AG08396 (cell line): Measurements from ENCODE around the gene UGT1A5.

Experiments
- DNase-seq: peaks from one replicate; pipeline ENCODE4 v3.0.0; 2012; ENCODE audit warnings: low spot score, mixed read lengths

The UGT1A5 gene

GRCh38 chr2:233810385-233810784 is 97.7 kb downstream of the UGT1A5 start:
- DNase-seq = no peak

- DNase-seq = no peak
Measured at GRCh38 chr2:233811087-233811486, 98.4 kb downstream of the UGT1A5 start.

DNA sequence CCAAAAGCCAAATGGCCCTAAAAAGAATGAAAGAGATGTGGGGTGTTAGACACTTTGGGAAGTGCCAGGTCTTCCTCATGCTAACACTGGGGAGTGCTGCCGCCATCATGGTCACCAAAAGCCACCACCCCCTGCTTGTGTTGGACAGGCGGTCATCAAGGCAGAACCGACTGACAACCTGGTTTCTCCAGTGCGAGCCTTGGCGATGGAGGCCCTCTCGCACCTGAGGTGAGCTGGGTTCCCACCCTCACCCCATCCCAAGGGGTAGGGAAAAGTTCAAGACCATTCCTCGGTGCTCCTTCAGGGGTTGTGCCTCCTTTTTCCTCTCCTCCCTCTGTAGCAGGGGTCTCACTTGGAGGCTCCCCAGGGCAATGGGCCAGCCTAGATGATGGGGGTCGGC is 99.0 kb downstream of the UGT1A5 start:
- no peak for DNase-seq

DNA sequence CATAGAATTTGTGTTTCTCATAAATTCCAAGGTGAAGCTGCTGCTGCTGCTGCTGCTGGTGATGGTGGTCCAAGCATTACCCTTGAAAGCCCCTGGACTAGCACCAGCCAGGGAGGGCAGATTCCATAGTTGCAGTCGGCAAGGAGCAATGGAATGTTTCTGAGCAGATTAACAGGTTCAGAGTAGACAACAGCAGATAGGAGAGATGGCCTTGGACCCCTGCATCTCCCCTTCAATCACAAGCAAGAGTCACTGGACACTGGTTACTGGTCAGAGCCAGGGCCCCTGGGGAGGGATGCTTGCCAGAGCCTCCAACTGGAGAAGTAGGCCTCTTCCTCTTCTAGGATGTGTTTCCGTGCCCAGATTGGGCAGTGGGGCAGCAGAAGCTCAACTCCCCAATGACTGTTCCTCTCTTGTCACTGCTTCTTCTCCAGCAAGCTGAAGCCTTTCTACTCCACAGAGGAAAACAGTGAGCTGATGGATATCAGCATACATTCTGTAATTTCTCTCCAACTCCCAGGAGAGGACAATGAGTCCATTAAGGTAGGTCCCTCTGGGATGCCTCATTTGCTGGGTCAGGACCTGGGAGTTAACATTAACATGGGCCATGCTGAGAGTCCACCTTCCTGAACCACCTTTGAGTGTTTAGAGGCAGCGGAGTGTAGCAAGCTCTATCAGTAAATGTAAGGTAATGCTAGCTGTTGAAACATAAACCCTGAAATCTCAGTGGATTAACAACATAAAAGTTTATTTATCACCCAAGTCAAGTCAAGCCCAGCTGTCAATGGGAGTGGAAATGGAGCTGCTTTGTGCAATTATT is 100.7 kb downstream of the UGT1A5 start:
- no peak for DNase-seq

DNA sequence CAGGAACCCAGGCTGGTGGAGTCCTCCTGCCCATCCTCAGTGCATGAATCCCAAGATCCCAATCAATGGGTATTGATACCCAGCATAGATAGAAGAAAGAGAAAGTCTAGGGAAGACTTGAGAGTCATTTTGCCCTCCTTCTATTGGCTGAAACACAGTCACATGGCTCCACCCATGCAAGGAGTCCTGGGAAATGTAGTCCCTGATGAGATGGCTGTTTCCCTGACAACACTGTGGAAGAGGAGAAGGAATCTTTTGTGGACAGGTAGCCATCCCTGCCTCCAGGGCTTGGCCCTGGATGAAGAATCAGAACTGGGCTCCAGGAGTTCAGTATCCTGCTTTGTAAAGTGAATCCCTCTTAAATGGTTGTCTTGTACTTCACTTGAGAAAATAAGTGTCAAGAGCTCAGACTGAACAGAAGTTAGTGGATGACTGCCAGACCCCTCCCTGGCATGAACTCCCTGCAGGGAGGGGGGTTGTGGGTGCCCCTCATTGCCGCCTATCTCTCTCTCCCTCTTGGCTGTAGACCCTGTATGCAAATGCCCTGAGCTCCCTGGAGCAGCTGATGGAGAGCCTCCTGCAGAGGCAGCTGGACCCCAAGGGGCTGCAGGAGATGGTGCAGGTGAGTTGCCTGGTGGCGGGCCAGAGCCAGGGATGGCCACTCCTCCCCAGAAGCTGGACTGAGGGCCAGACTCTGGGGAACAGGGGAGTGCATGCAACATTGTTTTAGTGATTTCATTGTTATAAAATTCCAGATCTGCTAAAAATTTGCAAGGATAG is 101.5 kb downstream of the UGT1A5 start:
- no peak for DNase-seq

GRCh38 chr2:233815861-233816260 is 103.2 kb downstream of the UGT1A5 start:
- DNase-seq = no peak

GRCh38 chr2:233816334-233816733 is 103.6 kb downstream of the UGT1A5 start:
- DNase-seq = no peak

- no peak for DNase-seq
Measured at GRCh38 chr2:233816771-233817170, 104.1 kb downstream of the UGT1A5 start.

DNA sequence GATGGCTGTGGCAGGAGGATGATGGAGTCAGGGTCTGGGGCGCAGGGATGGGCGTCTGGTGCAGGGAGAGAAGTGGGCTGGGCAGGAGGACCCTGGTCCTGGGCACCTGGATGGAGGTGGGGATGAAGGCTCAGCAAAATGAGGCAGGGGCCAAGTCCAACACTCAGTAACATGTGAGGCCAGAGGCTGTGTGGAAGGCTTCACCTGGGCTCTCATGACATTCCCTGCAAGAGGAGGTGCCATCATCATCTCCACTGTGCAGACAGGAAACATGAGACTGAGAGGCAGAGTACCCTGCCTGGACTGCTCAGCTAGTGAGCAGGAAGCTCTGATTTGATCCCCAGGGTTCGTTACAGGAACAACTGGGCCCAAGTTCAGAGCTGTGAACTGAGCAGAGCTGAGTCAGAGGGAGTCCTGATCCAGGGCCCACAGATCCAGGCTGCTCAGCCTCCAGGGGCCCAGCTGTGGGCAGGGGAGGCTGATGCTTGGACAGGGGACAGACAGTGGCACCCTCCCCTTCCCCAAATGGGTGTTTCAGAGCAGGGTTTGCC is 104.7 kb downstream of the UGT1A5 start:
- no peak for DNase-seq

DNA sequence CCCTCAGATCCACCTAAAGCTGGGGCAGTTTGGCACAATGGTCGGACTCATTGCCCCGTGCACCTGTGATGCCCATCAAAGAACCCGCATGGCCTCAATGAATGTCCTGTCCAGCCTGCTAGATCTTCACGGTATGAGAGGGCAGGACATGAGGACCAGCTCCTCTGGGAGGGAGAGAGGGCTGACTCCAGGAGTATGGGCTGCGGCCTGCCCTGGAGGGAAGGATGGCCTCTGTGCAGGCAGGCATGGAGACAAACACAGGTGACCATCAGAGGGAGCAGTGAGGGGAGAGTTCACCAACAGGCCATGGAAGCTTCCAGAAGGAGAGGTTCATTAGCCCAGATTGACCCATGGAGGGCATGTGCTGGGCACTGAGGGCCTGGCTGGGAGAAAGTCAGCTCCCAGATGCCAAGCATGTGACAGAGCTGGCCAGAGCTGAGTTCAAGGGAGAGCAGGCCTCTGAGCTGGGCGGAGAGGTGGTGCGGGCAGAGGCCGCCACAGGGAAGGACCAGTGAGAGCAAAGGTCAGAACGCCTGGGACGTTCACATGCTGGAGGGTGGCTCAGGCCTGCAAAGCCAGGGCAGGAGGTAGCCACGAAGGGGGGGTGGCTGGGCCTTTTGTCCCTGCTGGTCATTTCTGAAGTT is 105.4 kb downstream of the UGT1A5 start:
- no peak for DNase-seq

GRCh38 chr2:233818639-233819621 is 106.2 kb downstream of the UGT1A5 start:
- DNase-seq = no peak

GRCh38 chr2:233819884-233820773 is 107.4 kb downstream of the UGT1A5 start:
- no peak for DNase-seq

GRCh38 chr2:233820774-233821105 is 108.0 kb downstream of the UGT1A5 start:
- no peak for DNase-seq

- no peak for DNase-seq
Measured at GRCh38 chr2:233821196-233821595, 108.5 kb downstream of the UGT1A5 start.

GRCh38 chr2:233821709-233822100 is 109.0 kb downstream of the UGT1A5 start:
- DNase-seq = no peak

DNA sequence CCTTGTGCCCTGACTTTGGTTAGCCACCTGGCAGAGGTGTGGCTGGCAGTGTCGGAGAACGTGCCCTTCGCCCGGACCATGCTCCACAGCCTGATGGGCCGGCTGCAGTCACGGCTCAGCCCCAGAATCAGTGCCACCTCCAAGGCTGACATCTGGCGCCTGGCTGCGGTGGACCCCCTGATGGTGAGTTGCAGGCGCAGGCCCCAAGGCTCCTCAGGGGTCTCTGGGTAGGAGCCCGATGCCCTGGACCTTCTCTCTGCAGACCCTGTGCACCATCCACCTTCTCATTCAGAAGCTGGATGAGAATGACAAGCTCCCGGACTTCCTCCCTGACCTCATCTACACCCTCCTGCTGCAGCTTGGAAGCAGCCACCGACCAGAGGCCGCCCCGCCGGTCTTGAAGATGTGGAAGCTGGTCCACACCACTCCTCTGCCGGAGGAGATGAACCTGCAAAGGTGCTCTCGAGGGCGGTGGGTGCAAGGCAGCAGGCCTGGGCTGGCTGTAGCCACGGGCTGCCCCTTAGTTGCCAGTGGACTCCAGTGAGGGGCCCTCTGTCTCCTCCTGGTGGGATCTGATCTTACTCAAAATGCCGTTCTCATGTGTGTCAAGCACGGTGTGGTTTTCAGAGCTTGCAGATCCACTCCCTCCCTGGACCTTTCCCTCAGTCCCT is 109.5 kb downstream of the UGT1A5 start:
- no peak for DNase-seq
